ENCODE measurements around the gene NFATC2.

GRCh38 chr20:51567622-51568021 lies 25.1 kb upstream of the NFATC2 start:
- TF ChIP-seq CTCF (IDR thresholded peaks at IDR 0.05) (no peak), POLR2AphosphoS5 (IDR thresholded peaks at IDR 0.05) (no peak)
